K562 (cell line): Measurements from ENCODE around the gene CXCL6. TPM values are rescaled to one million over a fixed set of nuclear protein-coding genes. Genes with fewer than 3 reads are reported as not detected.

Experiments
- CTCFL ChIP-seq: IDR thresholded peaks from 2 replicates; pipeline ENCODE4 v1.6.1; 2011; ENCODE audit warnings: borderline replicate concordance, low read depth, mild to moderate bottlenecking, moderate library complexity, low read length; ENCODE audit not compliant: insufficient read depth, poor library complexity, severe bottlenecking
- GATAD2A ChIP-seq: fragments of 450-650 bp; IDR thresholded peaks from 2 replicates; pipeline ENCODE4 v1.6.1; 2017
- GMEB1 ChIP-seq: fragments of 250-450 bp; sonication (Bioruptor Pico); IDR thresholded peaks from 2 replicates; pipeline ENCODE4 v1.4.0; 2020; ENCODE audit warnings: mild to moderate bottlenecking
- MCM3 ChIP-seq: fragments of 450-650 bp; IDR thresholded peaks from 2 replicates; pipeline ENCODE4 v1.6.1; 2016
- MYC ChIP-seq, 2 experiments: fragments of 250-450 bp in 1 of 2; sonication (Bioruptor Pico) in 1 of 2; IDR thresholded peaks; 2 replicates each; pipeline versions ENCODE4 v1.5.1 to v1.6.1; 2012 to 2021; ENCODE audit warnings: low read depth in 2 of 2, borderline replicate concordance in 1 of 2, improper control_type of control experiment in 1 of 2, low read length in 1 of 2, mild to moderate bottlenecking in 1 of 2, moderate library complexity in 1 of 2
- NCOR1 ChIP-seq: fragments of 450-650 bp; IDR thresholded peaks from 2 replicates; pipeline ENCODE4 v1.6.1; 2016; ENCODE audit warnings: mild to moderate bottlenecking, moderate library complexity
- NEUROD1 ChIP-seq: fragments of 150-350 bp; IDR thresholded peaks from 2 replicates; pipeline ENCODE4 v1.6.1; 2014; ENCODE audit warnings: borderline replicate concordance, low read length, low read depth; ENCODE audit not compliant: partially characterized antibody
- PHF8 ChIP-seq: fragments of 200-600 bp; sonication (generic); IDR thresholded peaks from 2 replicates; pipeline ENCODE4 v1.6.1; 2012; ENCODE audit warnings: mixed run types, mild to moderate bottlenecking, inconsistent platforms, low read length, moderate library complexity, borderline replicate concordance
- RBFOX2 ChIP-seq: fragments of 200-400 bp; formaldehyde crosslinking; IDR thresholded peaks from 2 replicates; pipeline ENCODE4 v1.6.1; 2017; ENCODE audit warnings: low read depth, mild to moderate bottlenecking, low read length, moderate library complexity
- RHOXF2B ChIP-seq: fragments of 250-450 bp; sonication (Bioruptor Pico); conservative IDR thresholded peaks from 2 replicates; pipeline ENCODE4 v1.5.1; 2021
- ZBTB40 ChIP-seq, 2 experiments: fragments of 450-650 bp in 1 of 2; sonication (generic) in 1 of 2; formaldehyde crosslinking in 1 of 2; IDR thresholded peaks; 2 replicates each; pipeline versions ENCODE4 v1.7.1 to v1.9.0; 2016 to 2022; ENCODE audit warnings: inconsistent platforms in 1 of 2, mild to moderate bottlenecking in 1 of 2, missing genetic modification reagents in 1 of 2
- ZNF143 ChIP-seq: sonication (generic); formaldehyde crosslinking; IDR thresholded peaks from 2 replicates; pipeline ENCODE4 v1.9.0; 2022; ENCODE audit warnings: mild to moderate bottlenecking, missing genetic modification reagents
- ZNF589 ChIP-seq: fragments of 200-800 bp; sonication (Bioruptor generic); IDR thresholded peaks from 2 replicates; pipeline ENCODE4 v1.6.1; 2016; ENCODE audit warnings: low read depth, missing genetic modification characterization, missing compliant biosample characterization
- polyA plus RNA-seq, 8 experiments: library from polyadenylated mRNA; depleted of rRNA in 4 of 8; stranded (reverse) in 5 of 8; unstranded in 3 of 8; fragments of >200 nt; fragmentation: Nextera tagmentation in 2 of 8; fragmentation: Illumina TruSeq in 1 of 8; extraction: Ambion mirVana in 2 of 8; extraction: Trizol in 1 of 8; gene quantifications; 2 replicates each; pipeline versions ENCODE4 v1.2.1 to v1.2.3, GENCODE V29; 2011 to 2014; ENCODE audit warnings: inconsistent platforms in 1 of 8, missing spikeins in 1 of 8
- total RNA-seq, 7 experiments: library from RNA; depleted of rRNA in 6 of 7; stranded (reverse); fragments of >200 nt in 6 of 7; fragmentation: Illumina TruSeq in 2 of 7; extraction: Trizol in 2 of 7; gene quantifications; 2 replicates each; pipeline versions ENCODE4 v1.2.1 to v1.2.3, GENCODE V29; 2011 to 2021; ENCODE audit warnings: low replicate concordance in 1 of 7

CXCL6 gene
- total and polyA plus RNA-seq, 9 of the 15 experiments (the other 6 are each of a cell fraction or from before 2014, with no cell fraction given): not detected

GRCh38 chr4:73869130-73870055 lies 32.9 kb downstream of the CXCL6 start, which contains the start of gene CXCL1 (continued):
- TF ChIP-seq MYC (IDR thresholded peaks at IDR 0.05; ENCODE audit: low read depth, low read length): peak; percentile 41; the same call in 1 of the 2 replicates
- TF ChIP-seq MYC (CRISPR knock-in tag; IDR thresholded peaks at IDR 0.05; ENCODE audit: borderline replicate concordance, low read depth): no peak
- no peak for TF ChIP-seq NCOR1
- no peak for TF ChIP-seq NEUROD1
- TF ChIP-seq GMEB1 (CRISPR knock-in tag): no peak
- peak; percentile 27; the same call in 1 of the 2 replicates for TF ChIP-seq PHF8
- no peak for TF ChIP-seq GATAD2A
- TF ChIP-seq RBFOX2: peak; percentile 76
- no peak for TF ChIP-seq ZBTB40 (IDR thresholded peaks at IDR 0.05)
- no peak for TF ChIP-seq ZBTB40 (CRISPR knock-in tag; IDR thresholded peaks at IDR 0.05)
- TF ChIP-seq RHOXF2B (CRISPR knock-in tag): no peak
- no peak for TF ChIP-seq MCM3
- no peak for TF ChIP-seq CTCFL
- no peak for TF ChIP-seq ZNF143 (CRISPR knock-in tag)
- no peak for TF ChIP-seq ZNF589 (CRISPR knock-in tag)
